Thoracic aorta (tissue), 2 donors: ENCODE measurements around the gene FHIT. TPM values are rescaled to one million over a fixed set of nuclear protein-coding genes. Genes with fewer than 3 reads are reported as not detected.
"Not testable (repeated sequence)": the region's sequence is repeated elsewhere in the genome, so short reads cannot be mapped to it uniquely, and the experiment has no call there.

Experiments used
- ATAC-seq: fragments of 150-250 bp; one replicate; pipeline ENCODE4 v1.8.0; 2017; ENCODE audit warnings: low read depth; ENCODE audit not compliant: insufficient number of reproducible peaks, low FRiP score
- DNase-seq: peaks from one replicate; pipeline ENCODE4 v3.0.0-alpha.2; 2020; ENCODE audit warnings: low spot score
- H3K27ac ChIP-seq, 2 donors: fragments of 200-600 bp; sonication (generic); 1 replicate in 1 of 2; 2 replicates in 1 of 2; pipeline ENCODE4 v1.5.1; 2016; ENCODE audit warnings: mild to moderate bottlenecking in 2 of 2, moderate library complexity in 2 of 2
- H3K27me3 ChIP-seq: fragments of 200-600 bp; sonication (generic); replicated peaks from 2 replicates; pipeline ENCODE4 v1.6.0; 2016; ENCODE audit warnings: mild to moderate bottlenecking; ENCODE audit not compliant: insufficient read depth
- H3K36me3 ChIP-seq: fragments of 200-600 bp; sonication (generic); one replicate; pipeline ENCODE4 v1.5.1; 2016
- H3K4me1 ChIP-seq, 2 donors: fragments of 200-600 bp; sonication (generic); 1 replicate in 1 of 2; 2 replicates in 1 of 2; pipeline versions ENCODE4 v1.5.1 to v1.6.0; 2016; ENCODE audit warnings: low read depth in 2 of 2, mild to moderate bottlenecking in 1 of 2; ENCODE audit not compliant: control insufficient read depth in 1 of 2
- H3K4me3 ChIP-seq: fragments of 200-600 bp; sonication (generic); 2 replicates; pipeline ENCODE4 v1.5.1; 2016; ENCODE audit warnings: mild to moderate bottlenecking
- H3K9me3 ChIP-seq: fragments of 200-600 bp; sonication (generic); 2 replicates; pipeline ENCODE4 v1.5.1; 2016
- CTCF ChIP-seq: fragments of 200-600 bp; sonication (generic); IDR thresholded peaks from one replicate; pipeline ENCODE4 v1.5.1; 2019; ENCODE audit warnings: antibody characterized with exemption
- total RNA-seq, 2 donors: library from RNA; depleted of rRNA; stranded (reverse); fragments of >200 nt; gene quantifications; one replicate each; pipeline versions ENCODE4 v1.1.0 to v1.2.3, GENCODE V29; 2016

Gene FHIT
- total RNA-seq, 2 donors from 2014 or later, result 2.0 to 2.3 TPM

- no peaks in the 10 kb centered on the region for H3K27me3 ChIP-seq
- no peak for TF ChIP-seq CTCF
- H3K36me3 ChIP-seq, result no peaks in the 10 kb centered on the region
- no peak overlapping the region for H3K27ac ChIP-seq
- H3K4me1 ChIP-seq, result no peaks in the 10 kb centered on the region
- no peak overlapping the region for H3K4me3 ChIP-seq
- H3K9me3 ChIP-seq, result no peaks in the 10 kb centered on the region
- no peak for ATAC-seq
- DNase-seq, result no peak
These were observed 1312.4 kb downstream of the FHIT start for GRCh38 chr3:59938828-59939227.

GRCh38 chr3:59937201-59937600, 1314.1 kb downstream of the FHIT start:
- H3K27me3 ChIP-seq, result no peaks in the 10 kb centered on the region
- TF ChIP-seq CTCF, result no peak
- DNase-seq (no peak), ATAC-seq (no peak)
- no peaks in the 10 kb centered on the region for H3K4me1 ChIP-seq
- no peak overlapping the region for H3K4me3 ChIP-seq
- H3K27ac ChIP-seq, result no peak overlapping the region
- no peaks in the 10 kb centered on the region for H3K9me3 ChIP-seq
- no peaks in the 10 kb centered on the region for H3K36me3 ChIP-seq

GRCh38 chr3:59936472-59936871, 1314.8 kb downstream of the FHIT start:
- Histone ChIP-seq H3K4me1 (no peaks in the 10 kb centered on the region), H3K4me3 (no peak overlapping the region), H3K9me3 (no peaks in the 10 kb centered on the region), H3K27me3 (no peaks in the 10 kb centered on the region), H3K36me3 (no peaks in the 10 kb centered on the region), H3K27ac (no peak overlapping the region)
- DNase-seq, result no peak
- no peak for ATAC-seq
- no peak for TF ChIP-seq CTCF

- ATAC-seq (no peak), DNase-seq (no peak)
- Histone ChIP-seq H3K4me3 (no peak overlapping the region), H3K9me3 (no peaks in the 10 kb centered on the region), H3K27ac (no peak overlapping the region), H3K27me3 (no peaks in the 10 kb centered on the region), H3K4me1 (no peaks in the 10 kb centered on the region), H3K36me3 (no peaks in the 10 kb centered on the region)
- no peak for TF ChIP-seq CTCF
These were observed 1316.2 kb downstream of the FHIT start for GRCh38 chr3:59935025-59935424.

GRCh38 chr3:59934560-59934959, 1316.7 kb downstream of the FHIT start:
- H3K27me3 ChIP-seq, H3K9me3 ChIP-seq, H3K36me3 ChIP-seq, DNase-seq, H3K4me1 ChIP-seq, ATAC-seq, H3K27ac ChIP-seq, H3K4me3 ChIP-seq: not testable (repeated sequence)

GRCh38 chr3:59930170-59930569, 1321.1 kb downstream of the FHIT start:
- Histone ChIP-seq H3K4me1 (no peaks in the 10 kb centered on the region), H3K27ac (no peak overlapping the region), H3K9me3 (no peaks in the 10 kb centered on the region), H3K4me3 (no peak overlapping the region), H3K27me3 (no peaks in the 10 kb centered on the region), H3K36me3 (no peaks in the 10 kb centered on the region)
- ATAC-seq (no peak), DNase-seq (no peak)
- TF ChIP-seq CTCF, result no peak
